H1 (cell line): ENCODE measurements around the gene PPP2R2D. TPM values are rescaled to one million over a fixed set of nuclear protein-coding genes. Genes with fewer than 3 reads are reported as not detected.

ENCODE experiments used
- CTCF ChIA-PET: fragments of 300-600 bp; sonication (Branson Sonifier 250); formaldehyde crosslinking; loops from one replicate; lab custom pipeline; 2021; ENCODE audit not compliant: partially characterized antibody; lab: Charles Lee
- POLR2A ChIA-PET: fragments of 300-600 bp; sonication (Branson Sonifier 250); formaldehyde crosslinking; loops from one replicate; lab custom pipeline; 2021; ENCODE audit warnings: inconsistent platforms; ENCODE audit not compliant: partially characterized antibody; lab: Charles Lee
- DNase-seq, 2 experiments: peaks; one replicate each; pipeline versions ENCODE4 v3.0.0 to v3.0.0-alpha.2; 2010 to 2022; ENCODE audit warnings: low spot score in 2 of 2, low read depth in 1 of 2, mixed read lengths in 1 of 2
- FAIRE-seq: peaks from 2 replicates; lab custom pipeline; 2011; peaks lifted over from hg19 to GRCh38; lab: Jason Lieb, UNC
- H2AFZ ChIP-seq: 2 replicates; pipeline ENCODE4 v1.8.1; 2012; ENCODE audit warnings: low read length, inconsistent platforms
- H2AK5ac ChIP-seq: 2 replicates; pipeline ENCODE4 v1.6.1; 2013; ENCODE audit warnings: low read depth, low read length
- H2BK120ac ChIP-seq: replicated peaks from 2 replicates; pipeline ENCODE3; 2013; ENCODE audit warnings: low read depth, low read length, inconsistent platforms
- H2BK12ac ChIP-seq: 2 replicates; pipeline ENCODE4 v1.6.1; 2013; ENCODE audit warnings: low read depth, low read length
- H2BK15ac ChIP-seq: 2 replicates; pipeline ENCODE4 v1.6.1; 2013; ENCODE audit warnings: low read length
- H2BK20ac ChIP-seq: 2 replicates; pipeline ENCODE4 v1.6.1; 2013; ENCODE audit warnings: low read length
- H2BK5ac ChIP-seq: 2 replicates; pipeline ENCODE4 v1.6.1; 2013; ENCODE audit warnings: low read depth, low read length
- H3K14ac ChIP-seq: 2 replicates; pipeline ENCODE4 v1.6.1; 2013; ENCODE audit warnings: inconsistent platforms; ENCODE audit not compliant: insufficient read length
- H3K18ac ChIP-seq: 2 replicates; pipeline ENCODE4 v1.6.1; 2013; ENCODE audit warnings: low read length; ENCODE audit errors: extremely low read depth
- H3K23ac ChIP-seq: 2 replicates; pipeline ENCODE4 v1.6.1; 2013; ENCODE audit warnings: inconsistent platforms; ENCODE audit not compliant: insufficient read length
- H3K23me2 ChIP-seq: 2 replicates; pipeline ENCODE4 v1.6.1; 2013; ENCODE audit warnings: low read depth, low read length
- H3K27ac ChIP-seq: 2 replicates; pipeline ENCODE4 v1.6.1; 2011; ENCODE audit warnings: low read depth, low read length, inconsistent platforms
- H3K27me3 ChIP-seq, 4 experiments: replicated peaks in 1 of 4; 1 replicate in 1 of 4; 2 replicates in 3 of 4; pipeline versions ENCODE4 v1.6.1 to v1.8.1; 2011 to 2013; ENCODE audit warnings: low read length in 3 of 4, mild to moderate bottlenecking in 3 of 4, inconsistent platforms in 2 of 4, mixed read lengths in 2 of 4, moderate library complexity in 1 of 4; ENCODE audit not compliant: control insufficient read depth in 3 of 4, insufficient read depth in 3 of 4; ENCODE audit errors: extremely low read depth in 1 of 4
- H3K36me3 ChIP-seq, 4 experiments: 2 replicates each; pipeline versions ENCODE4 v1.6.1 to v1.8.1; 2011 to 2013; ENCODE audit warnings: mild to moderate bottlenecking in 4 of 4, low read length in 3 of 4, moderate library complexity in 2 of 4, control low read depth in 1 of 4, inconsistent platforms in 1 of 4; ENCODE audit not compliant: insufficient read depth in 4 of 4, control insufficient read depth in 2 of 4
- H3K4ac ChIP-seq: replicated peaks from 2 replicates; pipeline ENCODE3; 2013; ENCODE audit warnings: low read length, low read depth, mixed read lengths, inconsistent platforms; ENCODE audit not compliant: insufficient read length
- H3K4me1 ChIP-seq, 4 experiments: replicated peaks in 1 of 4; 1 replicate in 1 of 4; 2 replicates in 3 of 4; pipeline versions ENCODE4 v1.6.1 to v1.8.1; 2011 to 2013; ENCODE audit warnings: low read length in 3 of 4, inconsistent platforms in 2 of 4, mixed read lengths in 1 of 4; ENCODE audit not compliant: insufficient read depth in 4 of 4, control insufficient read depth in 3 of 4
- H3K4me2 ChIP-seq, 2 experiments: 2 replicates each; pipeline versions ENCODE4 v1.6.1 to v1.8.1; 2011 to 2013; ENCODE audit warnings: low read depth in 2 of 2, low read length in 2 of 2, control low read depth in 1 of 2, inconsistent platforms in 1 of 2, mild to moderate bottlenecking in 1 of 2; ENCODE audit not compliant: insufficient read depth in 1 of 2
- H3K4me3 ChIP-seq, 4 experiments: fragments of 200-600, 300-600 bp in 1 of 4; sonication (generic), shearing (Covaris generic), sonication (Bioruptor Twin) in 1 of 4; 2 replicates each; pipeline versions ENCODE4 v1.5.1 to v1.8.1; 2011 to 2016; ENCODE audit warnings: low read length in 4 of 4, low read depth in 3 of 4, control low read depth in 2 of 4, inconsistent platforms in 2 of 4, mild to moderate bottlenecking in 2 of 4, mixed read lengths in 1 of 4, moderate library complexity in 1 of 4; ENCODE audit not compliant: insufficient read depth in 2 of 4; ENCODE audit errors: extremely low read depth in 1 of 4
- H3K56ac ChIP-seq: replicated peaks from 2 replicates; pipeline ENCODE3; 2013; ENCODE audit warnings: low read depth, mild to moderate bottlenecking, mixed read lengths, low read length, inconsistent platforms; ENCODE audit not compliant: insufficient read length
- H3K79me1 ChIP-seq: 2 replicates; pipeline ENCODE4 v1.6.1; 2013; ENCODE audit warnings: low read depth, low read length, control low read depth
- H3K79me2 ChIP-seq, 2 experiments: 2 replicates each; pipeline versions ENCODE4 v1.6.1 to v1.8.1; 2012 to 2013; ENCODE audit warnings: low read length in 2 of 2, mild to moderate bottlenecking in 2 of 2, inconsistent platforms in 1 of 2; ENCODE audit not compliant: insufficient read depth in 2 of 2, control insufficient read depth in 1 of 2
- H3K9ac ChIP-seq, 4 experiments: replicated peaks in 1 of 4; 1 replicate in 1 of 4; 2 replicates in 3 of 4; pipeline versions ENCODE4 v1.6.1 to v1.8.1; 2011 to 2013; ENCODE audit warnings: low read depth in 3 of 4, low read length in 3 of 4, control low read depth in 2 of 4, mild to moderate bottlenecking in 2 of 4, moderate library complexity in 2 of 4, inconsistent platforms in 1 of 4; ENCODE audit errors: extremely low read depth in 1 of 4
- H3K9me3 ChIP-seq, 2 experiments: 2 replicates each; pipeline versions ENCODE4 v1.6.1 to v1.8.1; 2012 to 2013; ENCODE audit warnings: mild to moderate bottlenecking in 2 of 2, moderate library complexity in 2 of 2, control low read depth in 1 of 2, inconsistent platforms in 1 of 2, low read depth in 1 of 2, low read length in 1 of 2, mixed read lengths in 1 of 2; ENCODE audit not compliant: insufficient read depth in 2 of 2
- H4K20me1 ChIP-seq, 2 experiments: replicated peaks in 1 of 2; 2 replicates each; pipeline versions ENCODE3 to v1.8.1; 2011 to 2013; ENCODE audit warnings: inconsistent platforms in 2 of 2, low read length in 2 of 2, mild to moderate bottlenecking in 1 of 2; ENCODE audit not compliant: insufficient read depth in 2 of 2, control insufficient read depth in 1 of 2
- H4K5ac ChIP-seq: 2 replicates; pipeline ENCODE4 v1.6.1; 2013; ENCODE audit warnings: low read length, low read depth, mixed read lengths, inconsistent platforms; ENCODE audit not compliant: insufficient read length
- H4K8ac ChIP-seq: 2 replicates; pipeline ENCODE4 v1.8.0; 2013; ENCODE audit warnings: mild to moderate bottlenecking, moderate library complexity, low read length, inconsistent platforms; ENCODE audit not compliant: insufficient read depth; ENCODE audit errors: extremely low read depth
- H4K91ac ChIP-seq: replicated peaks from 2 replicates; pipeline ENCODE3; 2013; ENCODE audit warnings: low read length, mixed read lengths, inconsistent platforms; ENCODE audit not compliant: insufficient read length
- CHD1 ChIP-seq: IDR thresholded peaks from 2 replicates; pipeline ENCODE4 v1.6.1; 2012; ENCODE audit warnings: low read depth, low read length, improper control_type of control experiment
- CTCF ChIP-seq, 3 experiments: IDR thresholded peaks; 1 replicate in 2 of 3; 2 replicates in 1 of 3; pipeline versions ENCODE4 v1.5.1 to v1.6.1; 2011; ENCODE audit warnings: low read length in 3 of 3, mild to moderate bottlenecking in 3 of 3, inconsistent platforms in 2 of 3, low read depth in 1 of 3, moderate library complexity in 1 of 3; ENCODE audit not compliant: insufficient read depth in 1 of 3; ENCODE audit errors: control extremely low read depth in 1 of 3
- EGR1 ChIP-seq: IDR thresholded peaks from 2 replicates; pipeline ENCODE4 v1.6.1; 2011; ENCODE audit warnings: low read depth, low read length, borderline replicate concordance
- FOSL1 ChIP-seq: IDR thresholded peaks from 2 replicates; pipeline ENCODE4 v1.6.1; 2011; ENCODE audit warnings: mild to moderate bottlenecking, low read depth, low read length, moderate library complexity; ENCODE audit not compliant: insufficient read depth
- JUN ChIP-seq: IDR thresholded peaks from 2 replicates; pipeline ENCODE4 v1.6.1; 2011; ENCODE audit warnings: low read depth, mild to moderate bottlenecking, improper control_type of control experiment, low read length
- JUND ChIP-seq: IDR thresholded peaks from 2 replicates; pipeline ENCODE4 v1.6.1; 2011; ENCODE audit warnings: mild to moderate bottlenecking, improper control_type of control experiment, low read length
- RBBP5 ChIP-seq: IDR thresholded peaks from 2 replicates; pipeline ENCODE4 v1.7.1; 2012; ENCODE audit warnings: low read depth, mild to moderate bottlenecking, inconsistent platforms, low read length, moderate library complexity, borderline replicate concordance
- RFX5 ChIP-seq: IDR thresholded peaks from 2 replicates; pipeline ENCODE4 v1.6.1; 2011; ENCODE audit warnings: low read depth, low read length, improper control_type of control experiment, borderline replicate concordance
- SIN3A ChIP-seq, 2 experiments: IDR thresholded peaks in 1 of 2; conservative IDR thresholded peaks in 1 of 2; 2 replicates each; pipeline ENCODE4 v1.6.1; 2011 to 2012; ENCODE audit warnings: low read length in 2 of 2, improper control_type of control experiment in 1 of 2, low read depth in 1 of 2, mild to moderate bottlenecking in 1 of 2
- SP1 ChIP-seq: IDR thresholded peaks from 2 replicates; pipeline ENCODE4 v1.6.1; 2011; ENCODE audit warnings: low read depth, low read length
- SRF ChIP-seq: IDR thresholded peaks from 2 replicates; pipeline ENCODE4 v1.6.1; 2011; ENCODE audit warnings: mild to moderate bottlenecking, low read depth, low read length, moderate library complexity
- WGBS, 2 experiments: shearing (Covaris generic) in 1 of 2; methylation state at CpG; one replicate each; pipeline versions ENCODE4 v1.1.6 to v1.1.7; 2013 to 2015; ENCODE audit warnings: low lambda C conversion rate in 2 of 2, mixed read lengths in 2 of 2, inconsistent platforms in 1 of 2, low coverage in 1 of 2, missing lambda C conversion rate in 1 of 2; ENCODE audit not compliant: insufficient replicate concordance in 2 of 2, insufficient coverage in 1 of 2, insufficient read length in 1 of 2; ENCODE audit errors: extremely low coverage in 1 of 2, missing lambda C conversion rate in 1 of 2; 5-methylcytosine and 5-hydroxymethylcytosine counted together
- polyA plus RNA-seq, 7 experiments: library from polyadenylated mRNA; depleted of rRNA in 3 of 7; stranded (reverse) in 5 of 7; unstranded in 2 of 7; fragments of >200 nt in 5 of 7; fragments of 200-250 nt in 2 of 7; gene quantifications; 1 replicate in 5 of 7; 2 replicates in 1 of 7; 4 replicates in 1 of 7; pipeline versions ENCODE4 v1.2.1 to v1.2.3, GENCODE V29; 2011 to 2013; ENCODE audit warnings: missing spikeins in 2 of 7, mixed read lengths in 2 of 7
- total RNA-seq: library from RNA; stranded (reverse); fragmentation: NEBNext Ultra II Directional; extraction: Animal tissue kit (Norgen Biotek cat#: 25700); gene quantifications from 2 replicates; pipeline ENCODE4 v1.2.1, GENCODE V29; 2021

PPP2R2D gene
- total and polyA plus RNA-seq, 2 of the 8 experiments (the other 6 are each of a cell fraction or from before 2014, with no cell fraction given) = 25.4 to 32.8 TPM

GRCh38 chr10:131889755-131890154, 11.1 kb upstream of the PPP2R2D start:
- H3K27me3 ChIP-seq = peaks cover 0 to 3% (median 0%) of the 10 kb centered on the region in 4 experiments; a peak in 1 of 7 replicates
- CTCF ChIA-PET = interaction anchor here (0.8 to 1.7 kb wide), 4 partner anchors 23 to 253 kb away, joined by 3 to 5 read pairs (median 4); no protein-coding TSS in a partner anchor

More at GRCh38 chr10:131889755-131890154, 11.1 kb upstream of the PPP2R2D start:
- 0 out of 2 replicates have a peak overlapping the region, but pooled peaks have one; percentile 53 for H2AK5ac ChIP-seq
- FAIRE-seq (no peak), DNase-seq (no peak)
- H3K79me1 ChIP-seq = 0 out of 2 replicates have a peak, but pooled peaks cover 2% of the 10 kb centered on the region
- H3K23me2 ChIP-seq = peaks cover 7% of the 10 kb centered on the region; the same call in 1 of the 2 replicates
- H2BK20ac ChIP-seq = no peak overlapping the region
- H4K5ac ChIP-seq = no peak overlapping the region
- peaks cover 0 to 7% (median 4%) of the 10 kb centered on the region in 4 experiments; a peak in 5 of 7 replicates for H3K4me1 ChIP-seq
- H3K27ac ChIP-seq = no peak overlapping the region
- no peak overlapping the region for H3K4ac ChIP-seq
- no peak overlapping the region for H3K56ac ChIP-seq
- H3K23ac ChIP-seq = no peak overlapping the region
- H3K4me3 ChIP-seq = no peak overlapping the region
- no peak overlapping the region; the same call in 1 of the 2 replicates for H4K8ac ChIP-seq
- H2BK5ac ChIP-seq = no peak overlapping the region
- no peak overlapping the region for H3K18ac ChIP-seq
- H2BK15ac ChIP-seq = 0 out of 2 replicates have a peak overlapping the region, but pooled peaks have one; percentile 50
- TF ChIP-seq JUN (no peak), JUND (no peak), RBBP5 (no peak), CHD1 (no peak), CTCF (IDR thresholded peaks at IDR 0.05; ENCODE audit: control extremely low read depth in 1 of 3, insufficient read depth in 1 of 3, low read depth in 1 of 3, low read length in 3 of 3) (no peak), FOSL1 (no peak), EGR1 (no peak), SRF (no peak), RFX5 (no peak), SP1 (no peak), SIN3A (conservative IDR thresholded peaks at IDR 0.05 in 1 of 2, IDR thresholded peaks at IDR 0.05 in 1 of 2; ENCODE audit: low read depth in 1 of 2, low read length in 2 of 2) (no peak)
- H2AFZ ChIP-seq = no peak overlapping the region
- no peaks in the 10 kb centered on the region; a peak in 1 of 4 replicates for H3K9me3 ChIP-seq
- no peaks in the 10 kb centered on the region for H3K36me3 ChIP-seq
- H2BK120ac ChIP-seq = no peak overlapping the region
- H3K4me2 ChIP-seq = no peak overlapping the region
- no peak overlapping the region for H4K91ac ChIP-seq
- H3K9ac ChIP-seq = no peak overlapping the region
- no peak overlapping the region for H3K14ac ChIP-seq
- H4K20me1 ChIP-seq = peaks cover 0 to 6% of the 10 kb centered on the region in 2 experiments
- no peaks in the 10 kb centered on the region for H3K79me2 ChIP-seq
- POLR2A ChIA-PET = no interaction called here
- no peak overlapping the region for H2BK12ac ChIP-seq
- WGBS, 2 experiments = 86% methylated on average over 9 of the region's 9 CpGs; no CpG with 5 or more reads in 1 of the 2 experiments
